TTC549 (cell line): ENCODE data around the gene CCDC171.
"Not testable (repeated sequence)": the region's sequence is repeated elsewhere in the genome, so short reads cannot be mapped to it uniquely, and the experiment has no call there.

Source experiments
- FAIRE-seq: peaks from 2 replicates; lab custom pipeline; 2012; peaks lifted over from hg19 to GRCh38; lab: Jason Lieb, UNC

Gene CCDC171

GRCh38 chr9:15697446-15697851 lies 144.6 kb downstream of the CCDC171 start:
- FAIRE-seq = no peak

- FAIRE-seq = not testable (repeated sequence)
Observed at GRCh38 chr9:15699876-15700559, 147.2 kb downstream of the CCDC171 start.

- FAIRE-seq = no peak
Observed at GRCh38 chr9:15707000-15707399, 154.2 kb downstream of the CCDC171 start.

GRCh38 chr9:15711531-15711930 lies 158.7 kb downstream of the CCDC171 start:
- FAIRE-seq = no peak

GRCh38 chr9:15711931-15712330 lies 159.1 kb downstream of the CCDC171 start:
- FAIRE-seq = no peak

GRCh38 chr9:15714746-15715145 lies 161.9 kb downstream of the CCDC171 start:
- no peak for FAIRE-seq

GRCh38 chr9:15717290-15717967 lies 164.6 kb downstream of the CCDC171 start:
- no peak for FAIRE-seq

GRCh38 chr9:15718423-15718822 lies 165.6 kb downstream of the CCDC171 start:
- no peak for FAIRE-seq

GRCh38 chr9:15720861-15721260 lies 168.0 kb downstream of the CCDC171 start:
- FAIRE-seq = no peak

GRCh38 chr9:15722888-15723287 lies 170.0 kb downstream of the CCDC171 start:
- no peak for FAIRE-seq

GRCh38 chr9:15724016-15724415 lies 171.2 kb downstream of the CCDC171 start:
- no peak for FAIRE-seq

- FAIRE-seq = no peak
Observed at GRCh38 chr9:15724612-15725011, 171.8 kb downstream of the CCDC171 start.

- FAIRE-seq = no peak
Observed at GRCh38 chr9:15725953-15726352, 173.1 kb downstream of the CCDC171 start.

GRCh38 chr9:15729507-15729906 lies 176.7 kb downstream of the CCDC171 start:
- FAIRE-seq = no peak

- FAIRE-seq = no peak
Observed at GRCh38 chr9:15735083-15735857, 182.4 kb downstream of the CCDC171 start.

- FAIRE-seq = no peak
Observed at GRCh38 chr9:15736569-15736968, 183.7 kb downstream of the CCDC171 start.

GRCh38 chr9:15738011-15738410 lies 185.2 kb downstream of the CCDC171 start:
- no peak for FAIRE-seq

GRCh38 chr9:15741015-15741414 lies 188.2 kb downstream of the CCDC171 start:
- FAIRE-seq = no peak

GRCh38 chr9:15743512-15743911 lies 190.7 kb downstream of the CCDC171 start:
- FAIRE-seq = no peak

- no peak for FAIRE-seq
Observed at GRCh38 chr9:15744196-15744595, 191.4 kb downstream of the CCDC171 start.

- no peak for FAIRE-seq
Observed at GRCh38 chr9:15746905-15747304, 194.1 kb downstream of the CCDC171 start.

GRCh38 chr9:15755660-15756059 lies 202.8 kb downstream of the CCDC171 start:
- no peak for FAIRE-seq

GRCh38 chr9:15761551-15761950 lies 208.7 kb downstream of the CCDC171 start:
- no peak for FAIRE-seq
